ENCODE data around the gene SLC35A3.
"Not testable (repeated sequence)": the region's sequence is repeated elsewhere in the genome, so short reads cannot be mapped to it uniquely, and the experiment has no call there.

SLC35A3 gene

DNA sequence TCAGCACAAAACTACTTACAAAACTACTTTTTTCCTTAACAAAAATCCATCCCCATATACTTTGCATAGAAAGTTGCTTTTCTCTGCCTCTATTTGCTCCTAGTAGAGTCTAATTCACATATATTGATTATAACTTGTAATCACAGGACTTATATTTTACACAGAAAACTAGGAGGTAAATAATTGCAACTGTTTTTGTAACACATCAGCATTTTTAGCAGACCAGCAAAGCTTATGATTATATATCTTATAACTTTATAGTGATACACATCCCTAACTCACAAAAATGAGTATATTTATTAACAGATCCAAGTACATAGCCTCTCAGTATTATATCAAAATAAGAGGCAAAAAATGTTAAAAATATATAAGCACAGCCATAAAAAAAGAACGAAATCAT, 17.3 kb upstream of the SLC35A3 start:
- Histone ChIP-seq H3K27me3 (ENCODE audit: control insufficient read depth, insufficient read depth, low read length) (no peaks in the 10 kb centered on the region), H3K4me1 (no peaks in the 10 kb centered on the region), H3K79me2 (no peaks in the 10 kb centered on the region), H3K9me3 (ENCODE audit: control insufficient read depth, low read length) (no peaks in the 10 kb centered on the region), H3K4me2 (ENCODE audit: low read length) (no peak overlapping the region), H2AFZ (no peak overlapping the region), H3K9ac (no peak overlapping the region), H3K36me3 (ENCODE audit: control insufficient read depth, insufficient read depth, low read length) (no peaks in the 10 kb centered on the region), H3K27ac (no peak overlapping the region), H3K4me3 (ENCODE audit: low read depth, low read length) (no peak overlapping the region)
- TF ChIP-seq, protein P1, sequence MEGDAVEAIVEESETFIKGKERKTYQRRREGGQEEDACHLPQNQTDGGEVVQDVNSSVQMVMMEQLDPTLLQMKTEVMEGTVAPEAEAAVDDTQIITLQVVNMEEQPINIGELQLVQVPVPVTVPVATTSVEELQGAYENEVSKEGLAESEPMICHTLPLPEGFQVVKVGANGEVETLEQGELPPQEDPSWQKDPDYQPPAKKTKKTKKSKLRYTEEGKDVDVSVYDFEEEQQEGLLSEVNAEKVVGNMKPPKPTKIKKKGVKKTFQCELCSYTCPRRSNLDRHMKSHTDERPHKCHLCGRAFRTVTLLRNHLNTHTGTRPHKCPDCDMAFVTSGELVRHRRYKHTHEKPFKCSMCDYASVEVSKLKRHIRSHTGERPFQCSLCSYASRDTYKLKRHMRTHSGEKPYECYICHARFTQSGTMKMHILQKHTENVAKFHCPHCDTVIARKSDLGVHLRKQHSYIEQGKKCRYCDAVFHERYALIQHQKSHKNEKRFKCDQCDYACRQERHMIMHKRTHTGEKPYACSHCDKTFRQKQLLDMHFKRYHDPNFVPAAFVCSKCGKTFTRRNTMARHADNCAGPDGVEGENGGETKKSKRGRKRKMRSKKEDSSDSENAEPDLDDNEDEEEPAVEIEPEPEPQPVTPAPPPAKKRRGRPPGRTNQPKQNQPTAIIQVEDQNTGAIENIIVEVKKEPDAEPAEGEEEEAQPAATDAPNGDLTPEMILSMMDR (IDR thresholded peaks at IDR 0.05): no peak

- H3K27ac ChIP-seq: no peak overlapping the region
- H3K27me3 ChIP-seq (ENCODE audit: control insufficient read depth, insufficient read depth, low read length): no peaks in the 10 kb centered on the region
- TF ChIP-seq, protein P1 (IDR thresholded peaks at IDR 0.05): no peak
- no peaks in the 10 kb centered on the region for H3K9me3 ChIP-seq (ENCODE audit: control insufficient read depth, low read length)
- no peak overlapping the region for H3K4me2 ChIP-seq (ENCODE audit: low read length)
- no peaks in the 10 kb centered on the region for H3K79me2 ChIP-seq
- H3K4me1 ChIP-seq: no peaks in the 10 kb centered on the region
- no peaks in the 10 kb centered on the region for H3K36me3 ChIP-seq (ENCODE audit: control insufficient read depth, insufficient read depth, low read length)
- H3K9ac ChIP-seq: no peak overlapping the region
- H3K4me3 ChIP-seq (ENCODE audit: low read depth, low read length): no peak overlapping the region
- H2AFZ ChIP-seq: no peak overlapping the region
These were observed 14.4 kb upstream of the SLC35A3 start for GRCh38 chr1:99955375-99955774.

DNA sequence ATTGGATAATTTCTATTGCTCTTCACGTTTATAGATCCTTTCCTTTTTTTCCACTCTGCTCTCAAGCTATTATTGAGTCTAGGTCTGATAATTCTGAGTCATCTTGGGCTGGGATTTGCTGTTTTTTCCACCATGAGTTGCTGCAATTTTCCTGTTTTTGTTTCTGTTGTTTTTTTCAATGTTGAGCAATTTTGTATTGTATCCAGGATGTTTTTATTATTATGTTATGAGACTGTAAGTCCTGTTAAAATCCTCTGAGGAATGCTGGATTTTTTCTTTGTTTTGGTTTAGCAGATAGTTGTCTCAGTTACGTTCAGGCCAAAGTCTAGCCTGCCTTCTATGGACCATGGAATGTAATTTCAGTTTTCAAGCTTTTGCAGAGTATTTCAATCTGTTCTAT, 13.0 kb upstream of the SLC35A3 start:
- H3K9me3 ChIP-seq (ENCODE audit: control insufficient read depth, low read length): no peaks in the 10 kb centered on the region
- TF ChIP-seq, protein P1 (IDR thresholded peaks at IDR 0.05): no peak
- H3K36me3 ChIP-seq (ENCODE audit: control insufficient read depth, insufficient read depth, low read length): no peaks in the 10 kb centered on the region
- no peaks in the 10 kb centered on the region for H3K27me3 ChIP-seq (ENCODE audit: control insufficient read depth, insufficient read depth, low read length)
- no peak overlapping the region for H3K9ac ChIP-seq
- no peaks in the 10 kb centered on the region for H3K4me1 ChIP-seq
- no peak overlapping the region for H2AFZ ChIP-seq
- no peak overlapping the region for H3K4me2 ChIP-seq (ENCODE audit: low read length)
- H3K4me3 ChIP-seq (ENCODE audit: low read depth, low read length): no peak overlapping the region
- H3K79me2 ChIP-seq: no peaks in the 10 kb centered on the region
- H3K27ac ChIP-seq: no peak overlapping the region

GRCh38 chr1:99957818-99958217, 12.0 kb upstream of the SLC35A3 start:
- H3K4me3 ChIP-seq (ENCODE audit: low read depth, low read length): no peak overlapping the region
- no peaks in the 10 kb centered on the region for H3K27me3 ChIP-seq (ENCODE audit: control insufficient read depth, insufficient read depth, low read length)
- H3K79me2 ChIP-seq: no peaks in the 10 kb centered on the region
- H3K4me1 ChIP-seq: no peaks in the 10 kb centered on the region
- no peak overlapping the region for H3K4me2 ChIP-seq (ENCODE audit: low read length)
- H3K9ac ChIP-seq: no peak overlapping the region
- H2AFZ ChIP-seq: no peak overlapping the region
- no peak overlapping the region for H3K27ac ChIP-seq
- no peaks in the 10 kb centered on the region for H3K9me3 ChIP-seq (ENCODE audit: control insufficient read depth, low read length)
- TF ChIP-seq, protein P1 (IDR thresholded peaks at IDR 0.05): no peak
- H3K36me3 ChIP-seq (ENCODE audit: control insufficient read depth, insufficient read depth, low read length): no peaks in the 10 kb centered on the region

DNA sequence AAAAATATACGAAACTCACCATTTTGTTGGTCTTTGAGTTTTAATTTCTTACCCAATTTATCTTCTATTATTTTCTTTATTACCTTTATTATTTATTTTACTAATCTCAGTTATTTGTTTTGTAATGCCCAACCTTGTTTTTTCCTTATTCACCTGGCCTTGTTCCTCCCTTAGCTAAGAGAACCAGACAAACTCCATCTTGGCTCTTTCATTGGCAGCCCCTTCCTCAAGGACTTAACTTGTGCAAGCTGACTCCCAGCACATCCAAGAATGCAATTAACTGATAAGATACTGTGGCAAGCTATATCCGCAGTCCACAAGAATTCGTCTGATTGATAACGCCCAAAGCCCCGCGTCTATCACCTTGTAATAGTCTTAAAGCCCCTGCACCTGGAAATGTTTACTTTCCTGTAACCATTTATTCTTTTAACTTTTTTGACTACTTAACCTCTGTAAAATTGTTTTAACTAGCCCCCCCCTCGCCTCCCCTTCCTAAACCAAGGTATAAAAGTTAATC, 10.5 kb upstream of the SLC35A3 start:
- not testable (repeated sequence) for H3K4me3 ChIP-seq (ENCODE audit: low read depth, low read length); H2AFZ ChIP-seq; H3K9ac ChIP-seq; H3K36me3 ChIP-seq (ENCODE audit: control insufficient read depth, insufficient read depth, low read length); H3K27me3 ChIP-seq (ENCODE audit: control insufficient read depth, insufficient read depth, low read length); H3K4me2 ChIP-seq (ENCODE audit: low read length); H3K9me3 ChIP-seq (ENCODE audit: control insufficient read depth, low read length); H3K79me2 ChIP-seq; H3K27ac ChIP-seq; H3K4me1 ChIP-seq

DNA sequence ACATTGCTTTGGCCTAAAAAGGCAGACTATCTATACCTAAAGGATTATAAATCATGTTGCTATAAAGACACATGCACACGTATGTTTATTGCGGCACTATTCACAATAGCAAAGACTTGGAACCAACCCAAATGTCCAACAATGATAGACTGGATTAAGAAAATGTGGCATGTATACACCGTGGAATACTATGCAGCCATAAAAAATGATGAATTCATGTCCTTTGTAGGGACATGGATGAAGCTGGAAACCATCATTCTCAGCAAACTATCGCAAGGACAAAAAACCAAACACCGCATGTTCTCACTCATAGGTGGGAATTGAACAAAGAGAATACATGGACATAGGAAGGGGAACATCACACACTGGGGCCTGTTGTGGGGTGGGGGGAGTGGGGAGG, 9.5 kb upstream of the SLC35A3 start:
- not testable (repeated sequence) for H3K4me1 ChIP-seq, H3K27ac ChIP-seq

More for the DNA sequence above, 9.5 kb upstream of the SLC35A3 start:
- not testable (repeated sequence) for H3K9ac ChIP-seq; H2AFZ ChIP-seq; H3K4me2 ChIP-seq (ENCODE audit: low read length); H3K36me3 ChIP-seq (ENCODE audit: control insufficient read depth, insufficient read depth, low read length); H3K9me3 ChIP-seq (ENCODE audit: control insufficient read depth, low read length); H3K4me3 ChIP-seq (ENCODE audit: low read depth, low read length); H3K27me3 ChIP-seq (ENCODE audit: control insufficient read depth, insufficient read depth, low read length); H3K79me2 ChIP-seq

Measured in parathyroid adenoma (tissue), 2 donors.